Measurements from ENCODE around the gene ZFP1. TPM values are rescaled to one million over a fixed set of nuclear protein-coding genes. Genes with fewer than 3 reads are reported as not detected.
"Not testable (repeated sequence)": the region's sequence is repeated elsewhere in the genome, so short reads cannot be mapped to it uniquely, and the experiment has no call there.

ZFP1 gene
- total RNA-seq, 2 donors from 2014 or later = 16.9 to 19.0 TPM

DNA sequence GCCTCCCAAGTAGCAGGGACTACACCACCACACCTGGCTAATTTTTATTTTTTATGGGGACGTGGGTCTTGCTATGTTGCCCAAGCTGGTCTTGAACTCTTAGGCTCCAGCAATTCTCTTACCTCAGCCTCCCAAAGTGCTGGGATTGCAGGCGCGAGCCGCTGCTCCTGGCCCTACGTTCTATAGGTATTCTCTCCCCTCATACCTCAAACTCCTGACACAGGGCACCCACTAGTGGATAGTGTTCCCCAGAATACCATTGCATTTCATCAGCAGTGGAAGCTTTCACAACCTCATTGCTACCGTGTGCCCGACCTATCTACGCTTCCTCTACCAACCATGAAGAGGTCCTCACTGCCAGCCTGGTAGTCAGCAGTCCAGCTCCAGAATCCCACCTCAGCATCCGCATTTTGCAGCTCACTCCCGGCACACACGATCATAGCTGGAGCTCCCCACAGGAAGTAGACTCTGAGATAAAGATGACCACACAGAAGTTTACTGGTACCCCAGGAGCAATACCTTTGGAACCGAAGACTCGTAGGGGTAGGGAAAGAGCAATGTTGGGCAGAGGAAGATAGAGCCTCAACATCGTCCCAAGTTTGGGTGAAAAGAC lies 49.3 kb downstream of the ZFP1 start:
- no peaks in the 10 kb centered on the region for H3K9me3 Mint-ChIP-seq
- no peak for ATAC-seq (replicated peaks)
- no peak overlapping the region for H3K27ac Mint-ChIP-seq
- H3K4me1 Mint-ChIP-seq = peaks cover 11% of the 10 kb centered on the region
- H3K27me3 Mint-ChIP-seq = peaks cover 15% of the 10 kb centered on the region
- no peak overlapping the region for H3K4me3 Mint-ChIP-seq
- H3K36me3 Mint-ChIP-seq (ENCODE audit: low read depth) = no peaks in the 10 kb centered on the region

DNA sequence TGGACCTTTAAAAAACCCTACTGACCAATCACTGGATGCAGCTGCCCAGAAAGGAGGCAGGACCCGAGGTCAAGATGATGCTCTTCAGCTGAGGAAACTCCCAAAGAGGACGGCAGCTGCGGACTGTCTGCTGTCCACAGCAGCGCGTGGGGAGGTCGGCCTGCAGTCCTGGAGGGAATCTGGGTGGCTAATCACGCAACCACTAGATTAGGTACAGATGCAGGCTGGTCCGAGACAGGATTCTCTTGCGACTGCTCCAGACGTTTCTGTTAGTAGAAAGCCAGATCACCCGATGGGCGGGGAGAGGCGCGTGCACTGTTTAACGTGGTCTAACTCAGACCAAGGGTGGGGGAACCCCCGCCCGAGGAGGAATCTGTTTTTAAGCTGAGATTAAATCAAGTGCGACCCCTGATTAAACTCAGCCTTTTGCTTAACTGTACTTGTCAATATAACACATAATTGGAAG lies 49.8 kb downstream of the ZFP1 start:
- no peak for ATAC-seq (replicated peaks)

DNA sequence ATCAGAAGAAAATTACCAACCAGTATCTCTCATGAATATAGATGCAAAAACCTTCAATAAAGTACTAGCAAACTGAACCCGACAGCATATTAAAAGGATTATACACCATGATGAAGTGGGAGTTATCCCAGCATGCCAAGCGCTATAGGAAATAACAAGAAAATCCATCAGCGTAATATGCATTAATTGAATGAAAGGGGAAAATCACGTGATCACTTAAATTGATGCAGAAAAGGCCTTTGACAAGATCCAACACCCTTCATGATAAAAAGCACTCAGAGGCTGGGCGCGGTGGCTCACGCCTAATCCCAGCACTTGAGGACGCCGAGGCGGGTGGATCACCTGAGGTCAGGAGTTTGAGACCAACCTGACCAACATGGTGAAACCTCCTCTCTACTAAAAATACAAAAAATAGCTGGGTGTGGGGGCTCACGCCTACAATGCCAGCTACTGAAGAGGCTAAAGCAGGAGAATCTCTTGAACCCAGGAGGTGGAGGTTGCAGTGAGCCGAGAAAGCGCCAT lies 53.8 kb downstream of the ZFP1 start:
- peaks cover 10% of the 10 kb centered on the region for H3K27me3 Mint-ChIP-seq
- no peak for ATAC-seq (replicated peaks)
- H3K27ac Mint-ChIP-seq = no peak overlapping the region
- H3K9me3 Mint-ChIP-seq = no peaks in the 10 kb centered on the region
- no peaks in the 10 kb centered on the region for H3K36me3 Mint-ChIP-seq (ENCODE audit: low read depth)
- peaks cover 11% of the 10 kb centered on the region for H3K4me1 Mint-ChIP-seq
- no peak overlapping the region for H3K4me3 Mint-ChIP-seq

More for the DNA sequence above, 49.8 kb downstream of the ZFP1 start:
- no peak overlapping the region for H3K27ac Mint-ChIP-seq
- H3K27me3 Mint-ChIP-seq = peaks cover 15% of the 10 kb centered on the region
- no peaks in the 10 kb centered on the region for H3K9me3 Mint-ChIP-seq
- no peaks in the 10 kb centered on the region for H3K36me3 Mint-ChIP-seq (ENCODE audit: low read depth)
- H3K4me3 Mint-ChIP-seq = no peak overlapping the region
- H3K4me1 Mint-ChIP-seq = peaks cover 11% of the 10 kb centered on the region

DNA sequence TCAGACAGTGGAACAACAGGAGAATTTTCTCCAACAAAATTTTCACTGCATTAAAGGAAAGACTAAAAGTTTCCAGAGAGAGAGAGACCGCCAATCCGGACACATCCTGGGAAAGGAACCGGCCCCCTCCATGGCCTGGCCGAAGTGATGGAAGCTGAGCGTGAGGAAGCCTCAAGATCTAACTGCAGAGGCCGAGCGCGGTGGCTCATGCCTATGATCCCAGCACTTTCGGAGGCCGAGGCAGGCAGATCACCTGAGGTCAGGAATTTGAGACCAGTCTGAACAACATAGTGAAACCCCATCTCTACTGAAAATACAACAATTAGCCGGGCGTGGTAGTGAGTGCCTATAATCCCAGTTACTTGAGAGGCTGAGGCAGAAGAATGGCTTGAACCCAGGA lies 54.8 kb downstream of the ZFP1 start:
- no peak for ATAC-seq (replicated peaks)
- Mint-ChIP-seq H3K36me3 (ENCODE audit: low read depth) (no peaks in the 10 kb centered on the region), H3K4me1 (peaks cover 11% of the 10 kb centered on the region), H3K27me3 (peaks cover 5% of the 10 kb centered on the region), H3K27ac (no peak overlapping the region), H3K4me3 (no peak overlapping the region), H3K9me3 (no peaks in the 10 kb centered on the region)

DNA sequence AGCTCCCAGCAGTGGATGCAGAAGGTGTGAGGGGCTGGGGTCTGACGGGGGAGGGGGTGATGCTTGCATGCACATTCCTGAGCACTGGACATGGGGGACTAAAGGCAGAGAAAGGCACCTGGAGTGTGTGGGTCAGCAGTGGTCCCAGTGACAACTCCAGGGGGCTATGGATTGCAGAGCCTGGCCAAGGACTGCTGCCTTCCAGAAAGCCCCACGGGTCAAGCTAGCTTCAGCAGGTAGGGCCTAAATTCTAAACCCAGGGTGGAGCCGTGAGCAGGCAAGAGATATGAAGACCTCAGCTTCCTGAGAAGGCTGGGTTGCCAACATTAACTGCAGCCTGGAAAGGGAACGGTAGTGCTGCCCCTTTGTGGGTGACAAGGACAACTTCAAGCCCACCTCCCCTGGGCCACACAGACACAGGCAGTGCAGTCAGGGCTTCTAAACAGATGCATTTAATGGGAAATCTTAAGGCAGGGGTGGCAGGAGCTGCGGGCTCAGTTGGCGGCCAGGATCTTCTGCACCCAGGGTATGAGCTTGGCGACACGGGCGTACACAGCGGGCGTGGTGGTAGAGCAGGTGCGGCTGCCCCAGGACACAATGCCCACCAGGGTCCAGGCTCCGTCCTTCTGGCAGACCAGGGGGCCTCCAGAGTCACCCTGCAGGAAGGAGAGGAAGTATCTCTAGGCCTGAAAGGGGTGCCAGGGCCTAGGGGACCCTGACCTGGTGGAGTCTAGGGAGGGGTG lies 55.5 kb downstream of the ZFP1 start:
- Mint-ChIP-seq H3K27ac (no peak overlapping the region), H3K9me3 (no peaks in the 10 kb centered on the region), H3K36me3 (ENCODE audit: low read depth) (no peaks in the 10 kb centered on the region), H3K4me1 (peaks cover 11% of the 10 kb centered on the region), H3K4me3 (no peak overlapping the region), H3K27me3 (no peaks in the 10 kb centered on the region)
- no peak for ATAC-seq (replicated peaks)

DNA sequence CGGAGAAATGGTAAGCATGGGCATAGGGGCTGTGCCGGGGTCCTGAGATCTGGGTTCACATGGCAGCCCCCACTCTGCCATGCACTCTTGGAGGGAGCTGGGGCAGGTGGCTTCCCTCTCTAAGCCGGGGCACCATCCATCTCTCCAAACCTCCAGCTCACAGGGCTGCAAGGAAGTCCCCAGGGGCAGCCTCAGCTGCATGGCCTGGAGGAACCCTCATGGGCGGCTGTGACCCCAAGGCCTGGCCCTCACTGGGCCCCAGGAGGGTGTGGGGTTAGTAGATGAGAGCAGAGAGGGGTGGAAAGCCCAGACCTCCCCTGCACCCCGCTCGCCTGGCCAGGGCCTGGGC lies 56.1 kb downstream of the ZFP1 start:
- no peak for ATAC-seq (replicated peaks)
- Mint-ChIP-seq H3K9me3 (no peaks in the 10 kb centered on the region), H3K27me3 (no peaks in the 10 kb centered on the region), H3K4me1 (peaks cover 11% of the 10 kb centered on the region), H3K36me3 (ENCODE audit: low read depth) (no peaks in the 10 kb centered on the region), H3K27ac (no peak overlapping the region), H3K4me3 (no peak overlapping the region)

DNA sequence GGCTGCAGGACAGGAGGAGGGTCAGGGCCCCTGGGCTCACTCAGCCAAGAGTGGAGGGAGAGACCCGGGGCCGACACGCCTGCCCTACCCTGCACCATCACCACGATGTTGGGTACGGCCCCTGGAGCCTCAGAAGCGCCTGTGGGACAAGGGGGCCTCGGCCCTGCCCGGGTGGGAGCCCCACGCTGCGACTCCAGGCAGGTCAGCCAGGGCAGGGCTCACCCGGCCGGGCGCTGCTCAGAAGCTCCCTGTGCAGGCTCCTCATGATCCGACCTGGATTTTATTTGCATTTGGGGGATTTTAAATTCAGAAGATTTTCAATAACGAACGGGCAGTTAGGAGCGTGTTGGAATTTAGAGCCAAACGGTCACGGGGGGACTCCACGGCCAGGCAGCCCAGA lies 56.6 kb downstream of the ZFP1 start:
- H3K27ac Mint-ChIP-seq; ATAC-seq (replicated peaks); H3K36me3 Mint-ChIP-seq (ENCODE audit: low read depth); H3K27me3 Mint-ChIP-seq; H3K4me3 Mint-ChIP-seq; H3K9me3 Mint-ChIP-seq: not testable (repeated sequence)
- peaks cover 11% of the 10 kb centered on the region for H3K4me1 Mint-ChIP-seq

DNA sequence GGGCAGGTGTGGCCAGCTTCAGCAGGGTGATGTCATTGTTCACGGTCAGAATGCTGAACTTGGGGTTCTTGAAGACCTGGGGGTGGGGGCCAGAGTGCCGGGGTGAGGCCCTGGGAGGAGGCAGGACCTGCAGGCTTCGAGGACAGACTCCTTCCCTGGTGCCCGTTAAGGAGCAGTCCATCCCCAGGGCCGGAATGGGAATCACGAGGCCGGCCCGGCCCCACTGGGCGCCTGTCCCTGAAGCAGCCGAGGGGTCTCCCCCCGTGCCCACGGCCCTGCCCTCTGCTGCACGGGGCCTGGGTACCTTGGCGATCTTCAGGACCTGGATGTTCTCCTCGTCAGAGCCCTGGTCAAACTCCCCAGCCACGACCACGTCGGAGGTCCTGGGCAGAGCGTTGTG lies 57.1 kb downstream of the ZFP1 start:
- not testable (repeated sequence) for H3K36me3 Mint-ChIP-seq (ENCODE audit: low read depth); H3K27ac Mint-ChIP-seq; H3K4me3 Mint-ChIP-seq; H3K9me3 Mint-ChIP-seq; H3K27me3 Mint-ChIP-seq; ATAC-seq (replicated peaks)
- peaks cover 10% of the 10 kb centered on the region for H3K4me1 Mint-ChIP-seq

DNA sequence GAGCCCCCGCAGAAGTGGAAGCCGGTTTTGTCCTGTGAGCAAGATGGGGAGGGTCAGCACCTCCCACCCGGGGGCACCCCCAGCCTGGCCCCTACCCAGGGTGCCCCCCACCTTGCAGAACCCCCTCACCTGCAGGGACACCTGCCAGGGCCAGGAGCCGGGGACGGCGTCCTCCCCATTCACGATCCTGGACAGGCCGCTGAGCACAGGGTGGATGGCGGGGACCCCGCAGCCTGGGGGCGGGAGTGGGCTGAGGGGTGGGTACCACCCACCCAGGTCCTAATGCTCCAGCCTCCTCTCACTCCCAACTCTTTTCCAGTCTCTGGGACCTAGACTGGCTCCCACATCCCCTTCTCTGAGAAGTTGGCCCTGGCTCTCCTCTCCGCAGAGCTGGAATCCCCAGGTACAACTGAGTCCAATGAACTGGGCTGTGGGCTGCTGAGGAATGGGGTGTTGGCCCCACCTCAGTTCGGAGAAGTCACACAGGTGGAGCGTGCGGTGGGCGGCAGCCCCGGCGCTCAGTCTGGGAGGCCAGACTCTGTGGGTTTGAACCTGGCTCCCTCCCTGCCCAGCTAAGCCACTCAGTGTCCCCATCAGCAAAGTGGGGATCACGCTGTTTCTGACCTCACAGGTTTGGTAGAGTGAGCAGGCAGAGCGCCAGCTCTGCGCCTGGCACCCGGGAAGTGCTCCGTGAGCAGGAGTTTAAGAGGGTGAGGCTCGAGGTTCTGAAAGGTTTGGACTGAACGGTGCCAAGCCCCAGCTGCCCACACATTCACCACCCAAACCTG lies 57.8 kb downstream of the ZFP1 start:
- H3K9me3 Mint-ChIP-seq; H3K4me1 Mint-ChIP-seq; H3K27ac Mint-ChIP-seq; ATAC-seq (replicated peaks); H3K4me3 Mint-ChIP-seq; H3K36me3 Mint-ChIP-seq (ENCODE audit: low read depth); H3K27me3 Mint-ChIP-seq: not testable (repeated sequence)

DNA sequence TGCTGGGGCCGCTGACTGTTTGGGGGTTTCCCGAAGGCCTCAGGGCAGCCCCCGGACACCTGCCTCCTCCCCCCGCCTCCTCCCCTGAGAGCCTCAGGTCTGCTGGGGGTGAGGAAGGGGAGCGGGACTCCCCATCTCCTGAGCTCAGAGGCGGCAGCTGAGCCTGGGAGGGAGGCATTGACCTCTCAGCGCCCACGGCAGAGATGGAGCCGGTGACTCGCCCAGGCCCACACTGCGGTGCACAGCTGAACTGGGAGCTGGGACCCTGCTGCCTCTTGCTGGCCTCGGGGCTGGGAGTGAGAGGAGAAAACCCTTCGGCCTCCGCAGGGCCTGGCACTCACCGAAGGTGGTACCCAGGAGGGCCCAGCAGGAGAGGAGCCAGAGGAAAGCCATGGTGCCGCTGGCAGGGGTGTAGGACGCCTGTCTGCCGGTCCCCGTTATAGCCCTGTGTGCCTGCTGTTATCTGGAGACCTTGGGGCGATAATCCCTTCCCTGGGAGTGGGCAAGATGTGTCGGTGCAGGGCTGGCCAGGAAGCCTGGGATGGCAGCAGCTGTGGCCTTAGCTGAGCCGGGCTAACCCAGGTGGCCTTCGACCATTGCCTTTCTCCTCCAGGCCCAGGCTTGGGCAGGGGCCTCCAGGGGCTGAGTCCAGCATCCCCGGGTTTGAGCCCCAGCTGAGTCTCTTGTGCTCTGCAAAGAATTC lies 58.6 kb downstream of the ZFP1 start, which contains the start of gene CTRB2:
CTRB2 (minus strand) TSS at position 413 of the 703 bp plus-strand sequence; CDS start at position 393, 20 bp downstream.
- ATAC-seq (replicated peaks) = no peak
- Mint-ChIP-seq H3K4me3 (no peak within 1 kb of the TSS), H3K36me3 (ENCODE audit: low read depth) (no peaks in the 10 kb centered on the region), H3K27me3 (no peaks in the 10 kb centered on the region), H3K9me3 (no peaks in the 10 kb centered on the region), H3K4me1 (no peaks in the 10 kb centered on the region), H3K27ac (no peak within 1 kb of the TSS)

DNA sequence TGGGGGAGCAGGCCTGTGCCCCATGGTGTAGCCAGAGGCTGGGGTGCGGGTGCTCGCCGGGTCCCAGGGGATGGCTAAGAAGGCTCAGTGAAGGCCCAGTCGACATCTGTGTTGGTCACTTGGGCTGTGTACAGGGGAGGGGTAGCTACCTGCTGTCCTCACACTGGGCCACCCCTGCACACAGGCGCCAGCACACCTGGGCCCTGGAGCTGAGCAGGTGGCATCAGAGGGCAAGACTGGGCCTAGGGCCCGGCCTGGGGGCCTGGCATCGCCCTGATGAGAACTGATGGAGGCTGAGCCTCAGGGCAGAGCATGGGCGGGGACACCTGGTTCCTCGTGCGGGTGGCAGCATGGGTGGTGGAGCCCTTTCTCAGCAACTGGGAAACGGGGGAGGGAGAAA lies 59.5 kb downstream of the ZFP1 start:
- no peaks in the 10 kb centered on the region for H3K36me3 Mint-ChIP-seq (ENCODE audit: low read depth)
- H3K27me3 Mint-ChIP-seq = no peaks in the 10 kb centered on the region
- H3K4me1 Mint-ChIP-seq = no peaks in the 10 kb centered on the region
- no peak overlapping the region for H3K27ac Mint-ChIP-seq
- no peak for ATAC-seq (replicated peaks)
- no peak overlapping the region for H3K4me3 Mint-ChIP-seq
- H3K9me3 Mint-ChIP-seq = no peaks in the 10 kb centered on the region

DNA sequence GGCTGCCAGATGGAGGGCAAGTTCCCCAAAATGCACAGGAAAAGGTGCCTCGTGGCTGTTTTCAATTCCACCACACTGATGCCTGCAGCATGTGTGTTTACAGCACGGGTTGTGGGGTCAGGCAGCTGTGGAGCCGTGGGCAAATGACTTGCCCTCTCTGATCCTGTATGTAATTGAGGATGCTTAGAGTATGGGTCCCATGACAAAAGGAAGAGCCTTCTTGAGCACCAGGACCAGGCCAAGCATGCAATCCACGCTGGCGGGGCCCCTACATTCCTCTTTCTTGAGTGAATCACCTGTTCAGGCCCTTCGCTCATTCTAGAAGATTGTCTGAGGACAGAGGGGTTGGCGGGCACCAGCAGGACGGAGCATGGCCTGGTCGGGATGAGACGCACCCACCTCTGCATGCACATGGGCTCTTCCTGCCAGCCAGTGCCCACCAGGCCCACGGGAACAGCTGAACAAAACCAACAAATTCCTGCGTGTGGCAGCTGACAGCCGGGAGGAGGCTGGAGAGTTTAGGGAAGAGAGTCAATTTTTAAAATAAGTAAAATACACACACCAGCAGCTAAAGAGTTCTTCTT lies 60.0 kb downstream of the ZFP1 start:
- Mint-ChIP-seq H3K27me3 (no peaks in the 10 kb centered on the region), H3K27ac (no peak overlapping the region), H3K9me3 (no peaks in the 10 kb centered on the region), H3K4me3 (no peak overlapping the region), H3K4me1 (no peaks in the 10 kb centered on the region), H3K36me3 (ENCODE audit: low read depth) (no peaks in the 10 kb centered on the region)
- ATAC-seq (replicated peaks) = no peak

DNA sequence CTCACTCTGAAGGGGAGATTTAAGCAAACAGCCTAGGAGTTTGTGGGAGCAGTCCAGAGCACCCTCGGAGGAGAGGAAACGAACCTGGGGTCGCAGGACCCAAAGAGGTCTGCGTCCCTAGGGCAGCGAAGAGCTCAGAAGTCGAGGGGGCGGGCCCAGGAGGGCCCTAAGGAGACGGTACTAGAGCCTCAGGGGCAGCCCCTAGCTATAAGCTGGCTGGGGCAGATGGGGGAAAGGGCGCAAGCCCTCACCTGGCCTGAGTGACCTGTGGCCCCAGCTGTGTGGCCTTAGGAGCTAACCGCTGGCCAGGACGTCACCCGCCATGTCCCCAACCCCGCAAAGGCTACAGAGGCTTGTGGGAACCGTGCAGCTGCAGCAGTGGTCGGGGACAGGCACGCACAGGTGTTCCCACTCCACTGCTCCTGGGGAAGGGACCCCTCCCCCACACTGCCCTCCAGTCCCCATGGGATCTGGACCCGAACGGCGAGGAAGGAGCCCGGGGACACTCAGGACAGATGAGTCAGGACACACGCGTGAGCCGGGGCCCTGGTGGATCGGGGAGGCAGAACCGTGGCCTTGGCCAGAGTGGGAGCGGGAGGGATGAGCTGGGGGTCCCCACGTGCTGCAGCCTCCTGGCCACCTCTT lies 60.7 kb downstream of the ZFP1 start:
- H3K4me3 Mint-ChIP-seq = no peak overlapping the region
- H3K36me3 Mint-ChIP-seq (ENCODE audit: low read depth) = no peaks in the 10 kb centered on the region
- no peak overlapping the region for H3K27ac Mint-ChIP-seq
- H3K27me3 Mint-ChIP-seq = no peaks in the 10 kb centered on the region
- ATAC-seq (replicated peaks) = no peak
- H3K4me1 Mint-ChIP-seq = no peaks in the 10 kb centered on the region
- H3K9me3 Mint-ChIP-seq = no peaks in the 10 kb centered on the region

Data from activated T-helper 17 cell treated with anti-CD3 and anti-CD28 coated beads, Interleukin-2, amount 50 U/mL, for 72 hours (primary cell).